OCI-LY7 (cell line): ENCODE measurements around the gene PITHD1. TPM values are rescaled to one million over a fixed set of nuclear protein-coding genes. Genes with fewer than 3 reads are reported as not detected.
A peak's percentile ranks its signal among the peaks of the same experiment; 100 is the strongest.

ENCODE experiments used
- BruUV-seq: library from RNA; stranded (reverse); fragments of 400-500 nt; replicated peaks from 2 replicates; lab custom pipeline; 2021; lab: Mats Ljungman, UMichigan
- CTCF ChIA-PET: fragments of 300-600 bp; sonication (Branson Sonifier 250); formaldehyde crosslinking; loops from one replicate; lab custom pipeline; 2022; ENCODE audit warnings: antibody characterized with exemption; ENCODE audit not compliant: unreplicated experiment; lab: Charles Lee
- POLR2A ChIA-PET: fragments of 300-600 bp; sonication (Branson Sonifier 250); formaldehyde crosslinking; loops from one replicate; lab custom pipeline; 2022; ENCODE audit warnings: antibody characterized with exemption; lab: Charles Lee
- DNase-seq: peaks from one replicate; pipeline ENCODE4 v3.0.0-alpha.2; 2015; ENCODE audit warnings: low spot score
- H2AFZ ChIP-seq: fragments of 200-600 bp; sonication (generic), shearing (Covaris generic); 2 replicates; pipeline ENCODE4 v1.6.1; 2014; ENCODE audit warnings: mild to moderate bottlenecking, antibody characterized with exemption, low read length, moderate library complexity
- H3K27ac ChIP-seq: fragments of 200-600 bp; sonication (generic); 2 replicates; pipeline ENCODE4 v1.5.1; 2014; ENCODE audit warnings: mixed run types, low read depth, mild to moderate bottlenecking, moderate library complexity, low read length, inconsistent platforms; ENCODE audit not compliant: poor library complexity, severe bottlenecking
- H3K36me3 ChIP-seq: fragments of 200-600 bp; sonication (generic); 2 replicates; pipeline ENCODE4 v1.6.1; 2014; ENCODE audit warnings: mild to moderate bottlenecking, antibody characterized with exemption, low read length, moderate library complexity, mixed read lengths; ENCODE audit not compliant: insufficient read depth
- H3K4me1 ChIP-seq: fragments of 200-600 bp; sonication (generic); 2 replicates; pipeline ENCODE4 v1.5.1; 2014; ENCODE audit warnings: mild to moderate bottlenecking, low read length; ENCODE audit not compliant: insufficient read depth, poor library complexity, severe bottlenecking
- H3K4me2 ChIP-seq: fragments of 200-600 bp; sonication (generic); 2 replicates; pipeline ENCODE4 v1.6.1; 2014; ENCODE audit warnings: mild to moderate bottlenecking, low read length
- H3K4me3 ChIP-seq: fragments of 200-600 bp; sonication (generic); 2 replicates; pipeline ENCODE4 v1.5.1; 2014; ENCODE audit warnings: mild to moderate bottlenecking, low read depth, low read length; ENCODE audit not compliant: poor library complexity, severe bottlenecking
- H3K79me2 ChIP-seq: fragments of 200-600 bp; sonication (generic); 2 replicates; pipeline ENCODE4 v1.6.1; 2016; ENCODE audit warnings: low read depth, mild to moderate bottlenecking, low read length, moderate library complexity, mixed read lengths; ENCODE audit not compliant: insufficient read depth
- H3K9me2 ChIP-seq: fragments of 200-600 bp; sonication (generic); 2 replicates; pipeline ENCODE4 v1.6.1; 2016; ENCODE audit warnings: mild to moderate bottlenecking, low read length, mixed read lengths; ENCODE audit not compliant: insufficient read depth
- H3K9me3 ChIP-seq: fragments of 200-600 bp; sonication (generic); 2 replicates; pipeline ENCODE4 v1.6.1; 2014; ENCODE audit warnings: mild to moderate bottlenecking, mixed run types, low read length, mixed read lengths
- H4K20me1 ChIP-seq: fragments of 200-600 bp; sonication (generic); 2 replicates; pipeline ENCODE4 v1.6.1; 2014; ENCODE audit warnings: mild to moderate bottlenecking, antibody characterized with exemption, low read length, moderate library complexity, mixed read lengths; ENCODE audit not compliant: insufficient read depth
- EZH2phosphoT487 ChIP-seq: fragments of 200-600 bp; sonication (generic); IDR thresholded peaks from 2 replicates; pipeline ENCODE4 v1.6.1; 2018; ENCODE audit warnings: low read depth, borderline replicate concordance, mild to moderate bottlenecking, mixed run types, antibody characterized with exemption, low read length, moderate library complexity, mixed read lengths
- intact Hi-C: fragments of 100-400 bp; cut with micrococcal nuclease; formaldehyde crosslinking; loops from one replicate; pipeline ENCODE4 v1.10.0; 2022; ENCODE audit not compliant: unreplicated experiment
- total RNA-seq, 2 experiments: library from RNA; depleted of rRNA in 1 of 2; stranded (reverse); fragments of >200 nt in 1 of 2; shearing (Covaris generic) in 1 of 2; gene quantifications; 2 replicates each; pipeline ENCODE4 v1.2.3, GENCODE V29; 2014 to 2022
- TF ChIP-seq, protein P1 (sequence below): fragments of 200-600 bp; sonication (generic); conservative IDR thresholded peaks from 2 replicates; pipeline ENCODE4 v1.5.1; 2014; ENCODE audit warnings: mild to moderate bottlenecking, antibody characterized with exemption, low read length, moderate library complexity, mixed read lengths

The PITHD1 gene
- total RNA-seq, 2 experiments from 2014 or later = 63.6 to 89.9 TPM

GRCh38 chr1:23768733-23769132 lies 9.5 kb upstream of the PITHD1 start:
- no peak for DNase-seq

GRCh38 chr1:23772049-23772853 lies 6.0 kb upstream of the PITHD1 start:
- Histone ChIP-seq H3K4me3 (no peak overlapping the region), H3K27ac (no peak overlapping the region), H3K4me1 (peaks cover 22% of the 10 kb centered on the region), H3K4me2 (peak overlapping the region; percentile 61), H3K36me3 (peaks cover 24% of the 10 kb centered on the region), H3K9me3 (no peaks in the 10 kb centered on the region), H2AFZ (no peak overlapping the region), H4K20me1 (no peaks in the 10 kb centered on the region), H3K9me2 (no peaks in the 10 kb centered on the region), H3K79me2 (peaks cover 7% of the 10 kb centered on the region; the same call in 1 of the 2 replicates)
- POLR2A ChIA-PET = interaction anchor here (0.6 to 0.9 kb wide), 4 partner anchors 8 to 83 kb away, joined by 3 read pairs; partner anchors contain the start of gene HMGCL
- no TSS peak for BruUV-seq
- TF ChIP-seq, protein P1, sequence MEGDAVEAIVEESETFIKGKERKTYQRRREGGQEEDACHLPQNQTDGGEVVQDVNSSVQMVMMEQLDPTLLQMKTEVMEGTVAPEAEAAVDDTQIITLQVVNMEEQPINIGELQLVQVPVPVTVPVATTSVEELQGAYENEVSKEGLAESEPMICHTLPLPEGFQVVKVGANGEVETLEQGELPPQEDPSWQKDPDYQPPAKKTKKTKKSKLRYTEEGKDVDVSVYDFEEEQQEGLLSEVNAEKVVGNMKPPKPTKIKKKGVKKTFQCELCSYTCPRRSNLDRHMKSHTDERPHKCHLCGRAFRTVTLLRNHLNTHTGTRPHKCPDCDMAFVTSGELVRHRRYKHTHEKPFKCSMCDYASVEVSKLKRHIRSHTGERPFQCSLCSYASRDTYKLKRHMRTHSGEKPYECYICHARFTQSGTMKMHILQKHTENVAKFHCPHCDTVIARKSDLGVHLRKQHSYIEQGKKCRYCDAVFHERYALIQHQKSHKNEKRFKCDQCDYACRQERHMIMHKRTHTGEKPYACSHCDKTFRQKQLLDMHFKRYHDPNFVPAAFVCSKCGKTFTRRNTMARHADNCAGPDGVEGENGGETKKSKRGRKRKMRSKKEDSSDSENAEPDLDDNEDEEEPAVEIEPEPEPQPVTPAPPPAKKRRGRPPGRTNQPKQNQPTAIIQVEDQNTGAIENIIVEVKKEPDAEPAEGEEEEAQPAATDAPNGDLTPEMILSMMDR = peak; percentile 98
- TF ChIP-seq EZH2phosphoT487 = no peak
- CTCF ChIA-PET = interaction anchor here (0.6 to 1.4 kb wide), 2 partner anchors 144 to 291 kb away, joined by 3 to 4 read pairs; no protein-coding TSS in a partner anchor
- DNase-seq = peak; percentile 87
- intact Hi-C loops = loop anchor here (1.0 kb wide), 2 partner anchors 82 to 144 kb away; no protein-coding TSS in a partner anchor

More at GRCh38 chr1:23768733-23769132, 9.5 kb upstream of the PITHD1 start:
- H3K9me3 ChIP-seq = no peaks in the 10 kb centered on the region
- H3K9me2 ChIP-seq = no peaks in the 10 kb centered on the region
- no peak overlapping the region for H3K4me2 ChIP-seq
- ChIA-PET CTCF (no interaction called here), POLR2A (interaction anchor here (0.6 kb wide), 1 partner anchor 209 kb away, joined by 3 read pairs; no protein-coding TSS in a partner anchor)
- BruUV-seq = no TSS peak
- no peaks in the 10 kb centered on the region for H3K79me2 ChIP-seq
- no peaks in the 10 kb centered on the region for H4K20me1 ChIP-seq
- no peak overlapping the region for H2AFZ ChIP-seq
- no peak overlapping the region for H3K27ac ChIP-seq
- intact Hi-C loops = no loop called here
- peaks cover 10% of the 10 kb centered on the region for H3K4me1 ChIP-seq
- peaks cover 41% of the 10 kb centered on the region for H3K36me3 ChIP-seq
- H3K4me3 ChIP-seq = no peak overlapping the region
- no peak for TF ChIP-seq EZH2phosphoT487
- TF ChIP-seq, protein P1 = no peak
